B cell (primary cell): ENCODE data around the gene TLL1. TPM values are rescaled to one million over a fixed set of nuclear protein-coding genes. Genes with fewer than 3 reads are reported as not detected.

Source experiments
- ATAC-seq: fragments of 200-7000 bp; cut with Tn5 transposase; one replicate; pipeline ENCODE4 v1.10.0; 2021; ENCODE audit warnings: low read depth, mild to moderate bottlenecking, moderate number of reproducible peaks, moderate library complexity
- CTCF ChIA-PET: fragments of 350-600 bp; sonication (Branson Sonifier 250); formaldehyde crosslinking; loops from one replicate; lab custom pipeline; 2021; ENCODE audit warnings: antibody characterized with exemption, inconsistent platforms; lab: Charles Lee
- POLR2A ChIA-PET: fragments of 350-600 bp; sonication (Branson Sonifier 250); formaldehyde crosslinking; loops from one replicate; lab custom pipeline; 2021; ENCODE audit warnings: antibody characterized with exemption; lab: Charles Lee
- DNase-seq: peaks from one replicate; pipeline ENCODE4 v3.0.0; 2013
- H2AFZ ChIP-seq: 2 replicates; pipeline ENCODE4 v1.6.1; 2012; ENCODE audit warnings: mild to moderate bottlenecking, low read depth, low read length; ENCODE audit not compliant: insufficient read depth, poor library complexity, severe bottlenecking
- H3K27ac ChIP-seq, 2 donors: 1 replicate in 1 of 2; 2 replicates in 1 of 2; pipeline ENCODE4 v1.5.1; 2012 to 2013; ENCODE audit warnings: low read length in 2 of 2, mild to moderate bottlenecking in 2 of 2, moderate library complexity in 1 of 2
- H3K27me3 ChIP-seq, 4 experiments: fragments of 200-600 bp in 1 of 4; sonication (generic) in 1 of 4; replicated peaks in 1 of 4; 1 replicate in 2 of 4; 2 replicates in 2 of 4; pipeline versions ENCODE4 v1.6.1 to v1.7.0; 2013 to 2016; ENCODE audit warnings: low read length in 3 of 4, mild to moderate bottlenecking in 2 of 4, mixed read lengths in 1 of 4, moderate library complexity in 1 of 4; ENCODE audit not compliant: insufficient read depth in 4 of 4, control insufficient read depth in 3 of 4; ENCODE audit errors: control extremely low read depth in 1 of 4
- H3K36me3 ChIP-seq, 2 experiments: replicated peaks in 1 of 2; 1 replicate in 1 of 2; 2 replicates in 1 of 2; pipeline versions ENCODE4 v1.6.1 to v1.7.1; 2013; ENCODE audit warnings: low read length in 1 of 2; ENCODE audit not compliant: insufficient read depth in 2 of 2, control insufficient read depth in 1 of 2; ENCODE audit errors: control extremely low read depth in 1 of 2, extremely low read depth in 1 of 2
- H3K4me1 ChIP-seq, 2 donors: fragments of 200-600 bp in 1 of 2; sonication (generic) in 1 of 2; 1 replicate in 1 of 2; 2 replicates in 1 of 2; pipeline versions ENCODE4 v1.5.1 to v1.6.1; 2013 to 2017; ENCODE audit warnings: low read length in 2 of 2; ENCODE audit not compliant: control insufficient read depth in 2 of 2, insufficient read depth in 2 of 2
- H3K4me2 ChIP-seq: replicated peaks from 2 replicates; pipeline ENCODE3; 2012; ENCODE audit warnings: mild to moderate bottlenecking, low read depth, low read length; ENCODE audit not compliant: poor library complexity, severe bottlenecking
- H3K4me3 ChIP-seq, 5 experiments: fragments of 200-600 bp in 1 of 5; sonication (generic) in 1 of 5; 1 replicate in 3 of 5; 2 replicates in 2 of 5; pipeline versions ENCODE4 v1.5.1 to v1.7.0; 2011 to 2016; ENCODE audit warnings: low read length in 4 of 5, mild to moderate bottlenecking in 4 of 5, low read depth in 2 of 5, control low read depth in 1 of 5, moderate library complexity in 1 of 5; ENCODE audit not compliant: insufficient read depth in 1 of 5; ENCODE audit errors: control extremely low read depth in 1 of 5, extremely low read depth in 1 of 5
- H3K79me2 ChIP-seq: fragments of 200-600 bp; sonication (generic); one replicate; pipeline ENCODE4 v1.6.0; 2016; ENCODE audit warnings: low read length; ENCODE audit not compliant: control insufficient read depth, insufficient read depth
- H3K9ac ChIP-seq: fragments of 200-600 bp; sonication (generic); 2 replicates; pipeline ENCODE4 v1.6.1; 2017; ENCODE audit warnings: mild to moderate bottlenecking, low read length, moderate library complexity
- H3K9me3 ChIP-seq, 3 donors: one replicate each; pipeline versions ENCODE4 v1.6.1 to v1.7.1; 2013; ENCODE audit warnings: low read length in 2 of 3; ENCODE audit not compliant: control insufficient read depth in 2 of 3, insufficient read depth in 1 of 3; ENCODE audit errors: control extremely low read depth in 1 of 3
- H4K20me1 ChIP-seq: 2 replicates; pipeline ENCODE4 v1.6.0; 2012; ENCODE audit warnings: mild to moderate bottlenecking, low read length; ENCODE audit not compliant: insufficient read depth, control insufficient read depth, poor library complexity, severe bottlenecking
- H3K27ac Mint-ChIP-seq: one replicate; pipeline ENCODE4 v1.8.0; 2021; ENCODE audit warnings: mixed read lengths
- H3K27me3 Mint-ChIP-seq: one replicate; pipeline ENCODE4 v1.8.0; 2021; ENCODE audit warnings: mixed read lengths
- H3K4me1 Mint-ChIP-seq: one replicate; pipeline ENCODE4 v1.8.0; 2021; ENCODE audit warnings: mixed read lengths
- H3K4me3 Mint-ChIP-seq: one replicate; pipeline ENCODE4 v1.8.0; 2021; ENCODE audit warnings: mixed read lengths
- H3K9me3 Mint-ChIP-seq: one replicate; pipeline ENCODE4 v1.8.0; 2022; ENCODE audit warnings: mixed read lengths; ENCODE audit not compliant: insufficient read depth
- EZH2 ChIP-seq: IDR thresholded peaks from 2 replicates; pipeline ENCODE4 v1.6.1; 2012; ENCODE audit warnings: borderline replicate concordance, low read depth, mild to moderate bottlenecking, moderate library complexity, low read length; ENCODE audit not compliant: insufficient read depth, poor library complexity, severe bottlenecking
- WGBS: methylation state at CpG from one replicate; pipeline ENCODE4 v1.1.5; 2013; ENCODE audit warnings: missing lambda C conversion rate; ENCODE audit not compliant: insufficient coverage; 5-methylcytosine and 5-hydroxymethylcytosine counted together
- intact Hi-C: fragments of 100-400 bp; cut with micrococcal nuclease; formaldehyde crosslinking; loops from one replicate; pipeline ENCODE4 v1.10.0; 2022
- polyA plus RNA-seq: library from polyadenylated mRNA; depleted of rRNA; stranded (reverse); fragments of >200 nt; gene quantifications from 2 replicates; pipeline ENCODE4 v1.2.3, GENCODE V29; 2012
- total RNA-seq, 2 donors: library from RNA; stranded (reverse); fragments of 120-200 nt in 1 of 2; gene quantifications; 1 replicate in 1 of 2; 2 replicates in 1 of 2; pipeline versions ENCODE4 v1.2.3 to v1.2.4, GENCODE V29; 2013 to 2022
- TF ChIP-seq, protein P1 (sequence below): fragments of 200-600 bp; IDR thresholded peaks from one replicate; pipeline ENCODE4 v1.8.0; 2022; ENCODE audit warnings: antibody characterized with exemption, mild to moderate bottlenecking

Gene TLL1
- total and polyA plus RNA-seq, 2 donors (not counting 1 experiment from before 2014, with no cell fraction given), result not detected

DNA sequence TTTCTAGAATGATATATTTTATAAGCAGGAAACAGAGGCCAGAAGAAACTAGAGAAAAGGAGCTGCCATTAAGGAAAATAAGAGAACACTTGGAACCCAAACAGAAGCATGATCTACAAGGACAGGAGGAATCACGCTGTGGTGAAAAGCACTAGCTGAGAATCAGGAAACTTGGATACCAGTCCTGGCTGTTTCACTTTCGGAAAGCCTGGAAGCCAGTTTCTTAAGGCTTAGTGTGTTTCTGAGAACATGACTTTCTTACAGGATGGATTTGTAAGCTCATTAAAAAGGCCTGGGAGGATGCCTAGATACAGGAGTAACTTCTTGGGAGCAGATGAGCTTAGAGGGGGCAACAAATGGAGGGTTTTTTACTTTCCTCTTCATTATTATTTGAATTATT is 36.9 kb downstream of the TLL1 start:
- H3K9ac ChIP-seq, result no peak overlapping the region
- no peaks in the 10 kb centered on the region for H3K4me1 Mint-ChIP-seq
- no peak overlapping the region for H2AFZ ChIP-seq
- H3K4me3 Mint-ChIP-seq, result no peak overlapping the region
- no peaks in the 10 kb centered on the region for H3K36me3 ChIP-seq
- ChIA-PET POLR2A (no interaction called here), CTCF (no interaction called here)
- 89% methylated on average over 2 of the region's 2 CpGs for WGBS
- TF ChIP-seq, protein P1, sequence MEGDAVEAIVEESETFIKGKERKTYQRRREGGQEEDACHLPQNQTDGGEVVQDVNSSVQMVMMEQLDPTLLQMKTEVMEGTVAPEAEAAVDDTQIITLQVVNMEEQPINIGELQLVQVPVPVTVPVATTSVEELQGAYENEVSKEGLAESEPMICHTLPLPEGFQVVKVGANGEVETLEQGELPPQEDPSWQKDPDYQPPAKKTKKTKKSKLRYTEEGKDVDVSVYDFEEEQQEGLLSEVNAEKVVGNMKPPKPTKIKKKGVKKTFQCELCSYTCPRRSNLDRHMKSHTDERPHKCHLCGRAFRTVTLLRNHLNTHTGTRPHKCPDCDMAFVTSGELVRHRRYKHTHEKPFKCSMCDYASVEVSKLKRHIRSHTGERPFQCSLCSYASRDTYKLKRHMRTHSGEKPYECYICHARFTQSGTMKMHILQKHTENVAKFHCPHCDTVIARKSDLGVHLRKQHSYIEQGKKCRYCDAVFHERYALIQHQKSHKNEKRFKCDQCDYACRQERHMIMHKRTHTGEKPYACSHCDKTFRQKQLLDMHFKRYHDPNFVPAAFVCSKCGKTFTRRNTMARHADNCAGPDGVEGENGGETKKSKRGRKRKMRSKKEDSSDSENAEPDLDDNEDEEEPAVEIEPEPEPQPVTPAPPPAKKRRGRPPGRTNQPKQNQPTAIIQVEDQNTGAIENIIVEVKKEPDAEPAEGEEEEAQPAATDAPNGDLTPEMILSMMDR, result no peak
- TF ChIP-seq EZH2, result no peak
- H3K4me3 ChIP-seq, result no peak overlapping the region
- H3K9me3 Mint-ChIP-seq, result no peaks in the 10 kb centered on the region
- H3K27me3 ChIP-seq, result no peaks in the 10 kb centered on the region
- no peaks in the 10 kb centered on the region for H3K79me2 ChIP-seq
- ATAC-seq (no peak), DNase-seq (no peak)
- no peak overlapping the region for H3K4me2 ChIP-seq
- H3K4me1 ChIP-seq, result no peaks in the 10 kb centered on the region
- no peaks in the 10 kb centered on the region for H3K9me3 ChIP-seq
- no peaks in the 10 kb centered on the region for H3K27me3 Mint-ChIP-seq
- intact Hi-C loops, result no loop called here
- no peaks in the 10 kb centered on the region for H4K20me1 ChIP-seq
- H3K27ac ChIP-seq, result no peak overlapping the region
- no peak overlapping the region for H3K27ac Mint-ChIP-seq

DNA sequence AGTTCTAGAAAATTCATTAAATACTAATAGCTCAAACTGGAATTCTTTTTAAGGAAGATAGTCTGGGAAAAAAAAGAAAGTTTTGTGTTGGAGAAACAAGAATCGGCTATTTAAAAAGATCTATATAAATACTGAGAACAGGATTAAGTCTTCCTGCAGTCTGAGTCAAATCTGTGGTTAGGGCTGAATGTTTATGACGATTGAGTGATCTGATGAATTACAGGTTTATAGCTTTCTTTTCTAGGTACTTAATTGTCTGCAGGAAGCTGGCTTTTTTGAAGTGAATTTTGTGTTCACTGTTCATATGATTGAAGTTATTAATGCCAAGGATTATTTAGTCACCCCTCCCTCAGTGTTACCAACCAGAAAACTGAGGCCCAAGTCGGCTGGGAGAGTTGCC is 42.2 kb downstream of the TLL1 start:
- DNase-seq, result no peak
- Histone ChIP-seq H2AFZ (no peak overlapping the region), H3K9me3 (no peaks in the 10 kb centered on the region), H3K36me3 (no peaks in the 10 kb centered on the region), H3K4me2 (no peak overlapping the region), H3K27ac (no peak overlapping the region), H4K20me1 (no peaks in the 10 kb centered on the region), H3K9ac (no peak overlapping the region), H3K27me3 (no peaks in the 10 kb centered on the region), H3K4me1 (no peaks in the 10 kb centered on the region), H3K79me2 (no peaks in the 10 kb centered on the region), H3K4me3 (no peak overlapping the region)
- H3K27ac Mint-ChIP-seq, result no peak overlapping the region
- no peaks in the 10 kb centered on the region for H3K27me3 Mint-ChIP-seq
- H3K4me3 Mint-ChIP-seq, result no peak overlapping the region
- intact Hi-C loops, result no loop called here
- H3K4me1 Mint-ChIP-seq, result no peaks in the 10 kb centered on the region
- no peaks in the 10 kb centered on the region for H3K9me3 Mint-ChIP-seq
- ChIA-PET CTCF (no interaction called here), POLR2A (no interaction called here)
- 80% methylated on average over 1 of the region's 3 CpGs for WGBS
- no peak for ATAC-seq
- TF ChIP-seq EZH2, result no peak
- TF ChIP-seq, protein P1, result no peak
